ENCODE measurements around the gene TLR2. TPM values are rescaled to one million over a fixed set of nuclear protein-coding genes. Genes with fewer than 3 reads are reported as not detected.

TLR2 gene
- total RNA-seq, 1 experiment from 2014 or later, result 0.90 TPM

DNA sequence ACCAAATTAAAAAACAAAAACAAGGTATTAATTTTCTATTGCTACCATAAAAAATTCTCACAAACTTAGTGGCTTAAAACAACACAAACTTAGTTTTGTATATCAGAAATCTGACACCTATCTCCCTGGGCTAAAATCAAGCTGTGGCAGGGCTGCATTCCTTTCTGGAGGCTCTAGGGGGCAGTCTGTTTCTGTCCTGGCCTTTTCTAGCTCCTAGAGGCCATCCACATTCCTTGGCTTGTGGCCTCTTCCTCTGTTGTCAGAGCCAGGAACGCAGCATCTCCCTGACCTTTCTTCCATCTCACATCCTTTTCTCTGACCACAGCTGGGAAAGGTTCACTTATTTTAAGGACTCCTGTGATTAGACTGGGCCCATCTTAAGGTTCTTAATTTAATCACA is 38.9 kb upstream of the TLR2 start:
- Histone ChIP-seq H3K79me2 (ENCODE audit: insufficient read depth, low read length) (no peaks in the 10 kb centered on the region), H2BK120ac (ENCODE audit: low read depth, low read length, poor library complexity, severe bottlenecking) (no peak overlapping the region), H3K56ac (ENCODE audit: insufficient read length, low read depth, low read length) (no peak overlapping the region), H4K8ac (replicated peaks; ENCODE audit: insufficient read length, low read depth, low read length) (no peak overlapping the region), H3K27ac (ENCODE audit: insufficient read length, low read depth, low read length) (no peak overlapping the region), H2BK20ac (ENCODE audit: low read depth, low read length, poor library complexity, severe bottlenecking) (no peak overlapping the region), H3K4ac (ENCODE audit: low read depth, low read length) (no peak overlapping the region), H3K23ac (ENCODE audit: insufficient read length, low read depth, low read length) (no peak overlapping the region), H3K27me3 (ENCODE audit: insufficient read depth, low read length) (no peaks in the 10 kb centered on the region), H3K23me2 (ENCODE audit: insufficient read length, low read depth, low read length, poor library complexity, severe bottlenecking) (no peaks in the 10 kb centered on the region), H3K14ac (ENCODE audit: insufficient read depth, low read length) (no peak overlapping the region), H3K4me2 (ENCODE audit: insufficient read depth, insufficient read length, low read length) (no peak overlapping the region), H3K18ac (ENCODE audit: insufficient read length, low read depth, low read length) (no peak overlapping the region), H2AK5ac (ENCODE audit: insufficient read length, low read length) (no peak overlapping the region), H3T11ph (ENCODE audit: low read length) (no peak overlapping the region), H3K9ac (ENCODE audit: extremely low read depth, insufficient read length, low read length) (no peak overlapping the region), H2BK15ac (ENCODE audit: low read depth, low read length) (no peak overlapping the region), H4K5ac (ENCODE audit: insufficient read length, low read depth, low read length) (no peak overlapping the region), H3K9me3 (ENCODE audit: control insufficient read depth, low read depth, low read length) (no peaks in the 10 kb centered on the region), H2BK12ac (ENCODE audit: insufficient read length, low read depth, low read length) (no peak overlapping the region), H4K20me1 (ENCODE audit: control insufficient read depth, insufficient read depth, insufficient read length) (no peaks in the 10 kb centered on the region), H2BK5ac (ENCODE audit: insufficient read length, low read length) (no peak overlapping the region), H2AFZ (ENCODE audit: low read length) (no peak overlapping the region), H3K79me1 (ENCODE audit: insufficient read depth, low read depth, low read length, poor library complexity, severe bottlenecking) (no peaks in the 10 kb centered on the region), H3K4me1 (ENCODE audit: insufficient read depth, low read length) (no peaks in the 10 kb centered on the region; the same call in 1 of the 2 replicates), H4K91ac (ENCODE audit: insufficient read length, low read depth, low read length) (no peak overlapping the region)
- TF ChIP-seq CTCF (conservative IDR thresholded peaks at IDR 0.05), result peak; percentile 57
- Mint-ChIP-seq H3K36me3 (ENCODE audit: insufficient read depth in 1 of 3, low read depth in 3 of 3) (peaks cover 3 to 11% (median 5%) of the 10 kb centered on the region in 3 experiments; a peak in 6 of 7 replicates), H3K27ac (no peak overlapping the region), H3K4me1 (peaks cover 9% of the 10 kb centered on the region in 2 experiments), H3K9me3 (peaks cover 8% of the 10 kb centered on the region in 2 experiments), H3K27me3 (ENCODE audit: low read depth) (peaks cover 2% of the 10 kb centered on the region; the same call in 1 of the 2 replicates), H3K4me3 (no peak overlapping the region)
- no CpG with 5 or more reads among the region's 1 CpG for WGBS (ENCODE audit: extremely low coverage, insufficient read length, low lambda C conversion rate)
- DNase-seq, result no peak
